B cell (primary cell): ENCODE measurements around the gene PCK2.

ENCODE experiments used
- EZH2 ChIP-seq: IDR thresholded peaks from 2 replicates; pipeline ENCODE4 v1.6.1; 2012; ENCODE audit warnings: borderline replicate concordance, low read depth, mild to moderate bottlenecking, moderate library complexity, low read length; ENCODE audit not compliant: insufficient read depth, poor library complexity, severe bottlenecking
- TF ChIP-seq, protein P1 (sequence below): fragments of 200-600 bp; IDR thresholded peaks from one replicate; pipeline ENCODE4 v1.8.0; 2022; ENCODE audit warnings: antibody characterized with exemption, mild to moderate bottlenecking

DNA sequence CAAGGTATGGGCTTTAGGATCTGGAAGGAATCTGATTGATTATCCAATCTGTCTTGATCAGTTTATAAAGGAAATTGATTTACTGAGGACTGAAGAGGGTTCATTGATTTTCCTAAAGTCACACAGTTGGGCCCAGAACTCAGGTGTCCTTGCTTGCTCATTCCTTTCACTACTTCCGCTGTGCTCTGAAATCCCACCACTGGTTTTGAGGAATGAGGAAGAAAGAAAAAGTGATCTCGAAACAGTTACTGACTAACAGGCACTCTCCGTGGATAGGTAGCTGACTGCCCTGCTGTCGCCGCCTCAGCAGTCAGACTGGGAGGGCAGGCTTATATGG lies 36.2 kb downstream of the PCK2 start, which contains the start of gene FITM1:
- TF ChIP-seq, protein P1, sequence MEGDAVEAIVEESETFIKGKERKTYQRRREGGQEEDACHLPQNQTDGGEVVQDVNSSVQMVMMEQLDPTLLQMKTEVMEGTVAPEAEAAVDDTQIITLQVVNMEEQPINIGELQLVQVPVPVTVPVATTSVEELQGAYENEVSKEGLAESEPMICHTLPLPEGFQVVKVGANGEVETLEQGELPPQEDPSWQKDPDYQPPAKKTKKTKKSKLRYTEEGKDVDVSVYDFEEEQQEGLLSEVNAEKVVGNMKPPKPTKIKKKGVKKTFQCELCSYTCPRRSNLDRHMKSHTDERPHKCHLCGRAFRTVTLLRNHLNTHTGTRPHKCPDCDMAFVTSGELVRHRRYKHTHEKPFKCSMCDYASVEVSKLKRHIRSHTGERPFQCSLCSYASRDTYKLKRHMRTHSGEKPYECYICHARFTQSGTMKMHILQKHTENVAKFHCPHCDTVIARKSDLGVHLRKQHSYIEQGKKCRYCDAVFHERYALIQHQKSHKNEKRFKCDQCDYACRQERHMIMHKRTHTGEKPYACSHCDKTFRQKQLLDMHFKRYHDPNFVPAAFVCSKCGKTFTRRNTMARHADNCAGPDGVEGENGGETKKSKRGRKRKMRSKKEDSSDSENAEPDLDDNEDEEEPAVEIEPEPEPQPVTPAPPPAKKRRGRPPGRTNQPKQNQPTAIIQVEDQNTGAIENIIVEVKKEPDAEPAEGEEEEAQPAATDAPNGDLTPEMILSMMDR, result no peak
- no peak for TF ChIP-seq EZH2
